HG02759 (cell line): ENCODE results near the gene NPAS4.

Experiments used
- ATAC-seq: cut with Tn5 transposase; IDR thresholded peaks from one replicate; pipeline ENCODE4 v1.9.1; 2021; ENCODE audit warnings: mild to moderate bottlenecking, moderate library complexity; ENCODE audit not compliant: unreplicated experiment

Gene NPAS4

DNA sequence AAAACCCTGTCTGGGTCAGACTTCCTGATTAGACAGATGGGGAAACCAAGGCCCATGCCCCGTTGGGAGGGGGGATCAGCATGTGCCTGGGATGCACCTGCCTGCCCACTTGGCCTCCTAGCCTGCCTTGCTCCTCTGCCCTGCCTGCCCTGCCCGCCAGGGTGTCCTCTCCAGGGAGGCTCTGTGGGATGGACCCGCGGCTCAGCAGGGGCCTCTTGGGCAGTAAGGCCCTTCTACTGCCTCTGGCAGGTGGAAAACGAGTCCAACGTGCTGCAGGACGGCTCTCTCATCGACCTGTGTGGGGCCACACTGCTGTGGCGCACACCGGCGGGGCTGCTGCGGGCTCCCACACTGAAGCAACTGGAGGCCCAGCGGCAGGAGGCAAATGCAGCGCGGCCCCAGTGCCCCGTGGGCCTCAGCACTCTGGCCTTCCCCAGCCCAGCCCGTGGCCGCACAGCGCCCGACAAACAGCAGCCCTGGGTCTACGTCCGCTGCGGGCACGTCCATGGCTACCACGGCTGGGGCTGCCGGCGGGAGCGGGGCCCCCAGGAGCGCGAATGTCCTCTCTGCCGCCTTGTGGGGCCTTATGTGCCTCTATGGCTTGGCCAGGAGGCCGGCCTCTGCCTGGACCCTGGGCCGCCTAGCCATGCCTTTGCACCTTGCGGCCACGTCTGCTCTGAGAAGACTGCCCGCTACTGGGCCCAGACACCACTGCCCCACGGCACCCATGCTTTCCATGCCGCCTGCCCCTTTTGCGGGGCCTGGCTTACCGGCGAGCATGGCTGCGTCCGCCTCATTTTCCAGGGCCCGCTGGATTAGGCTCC, 54.7 kb downstream of the NPAS4 start:
- no peak for ATAC-seq
